ENCODE results near the gene UHRF1. TPM values are rescaled to one million over a fixed set of nuclear protein-coding genes. Genes with fewer than 3 reads are reported as not detected.

The UHRF1 gene
- total RNA-seq, 2 experiments from 2014 or later: 149 to 154 TPM

GRCh38 chr19:4984438-4984990, 75.2 kb downstream of the UHRF1 start:
- Mint-ChIP-seq H3K27ac (no peak overlapping the region), H3K27me3 (no peaks in the 10 kb centered on the region), H3K36me3 (no peaks in the 10 kb centered on the region), H3K9me3 (ENCODE audit: low read depth) (no peaks in the 10 kb centered on the region), H3K4me1 (peaks cover 11% of the 10 kb centered on the region), H3K4me3 (no peak overlapping the region)
- ATAC-seq: no peak
- DNase-seq: no peak
- CTCF ChIA-PET: no interaction called here

- Mint-ChIP-seq H3K4me1 (peaks cover 10% of the 10 kb centered on the region), H3K4me3 (no peak overlapping the region), H3K36me3 (no peaks in the 10 kb centered on the region), H3K9me3 (ENCODE audit: low read depth) (no peaks in the 10 kb centered on the region), H3K27ac (no peak overlapping the region), H3K27me3 (no peaks in the 10 kb centered on the region)
- no peak for DNase-seq
- CTCF ChIA-PET: no interaction called here
- no peak for ATAC-seq
Measured at GRCh38 chr19:4985551-4985991, 76.3 kb downstream of the UHRF1 start.

DNA sequence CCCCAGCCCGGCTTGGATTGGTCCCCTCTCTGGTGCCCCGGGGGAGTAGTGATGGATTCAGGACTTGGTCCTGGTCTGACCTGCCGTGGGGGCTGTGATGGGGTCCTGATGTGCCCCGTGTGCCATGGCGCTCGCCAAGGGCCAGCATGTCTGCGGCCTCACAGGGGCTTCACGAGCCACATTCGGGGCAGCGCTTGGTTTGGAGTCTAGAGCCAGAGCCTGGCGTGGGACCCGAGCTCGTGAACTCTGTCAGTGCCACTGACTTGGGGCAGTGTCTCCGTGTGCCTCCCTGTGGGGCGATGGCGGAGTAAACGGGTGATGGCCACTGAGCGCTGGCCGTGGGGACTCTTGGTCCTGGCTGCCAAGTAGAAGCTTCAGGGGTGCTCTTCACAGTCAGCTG, 76.8 kb downstream of the UHRF1 start:
- ATAC-seq (no peak), DNase-seq (no peak)
- CTCF ChIA-PET: no interaction called here
- no peak overlapping the region for H3K27ac Mint-ChIP-seq
- H3K36me3 Mint-ChIP-seq: no peaks in the 10 kb centered on the region
- H3K27me3 Mint-ChIP-seq: no peaks in the 10 kb centered on the region
- no peak overlapping the region for H3K4me3 Mint-ChIP-seq
- H3K4me1 Mint-ChIP-seq: peaks cover 8% of the 10 kb centered on the region
- no peaks in the 10 kb centered on the region for H3K9me3 Mint-ChIP-seq (ENCODE audit: low read depth)

GRCh38 chr19:4986471-4986891, 77.2 kb downstream of the UHRF1 start:
- DNase-seq: no peak
- Mint-ChIP-seq H3K27ac (no peak overlapping the region), H3K27me3 (no peaks in the 10 kb centered on the region), H3K9me3 (ENCODE audit: low read depth) (no peaks in the 10 kb centered on the region), H3K4me1 (peaks cover 8% of the 10 kb centered on the region), H3K36me3 (no peaks in the 10 kb centered on the region), H3K4me3 (no peak overlapping the region)
- CTCF ChIA-PET: interaction anchor here (0.6 kb wide), 1 partner anchor 354 kb away, joined by 3 read pairs; no protein-coding TSS in a partner anchor
- ATAC-seq: no peak

DNA sequence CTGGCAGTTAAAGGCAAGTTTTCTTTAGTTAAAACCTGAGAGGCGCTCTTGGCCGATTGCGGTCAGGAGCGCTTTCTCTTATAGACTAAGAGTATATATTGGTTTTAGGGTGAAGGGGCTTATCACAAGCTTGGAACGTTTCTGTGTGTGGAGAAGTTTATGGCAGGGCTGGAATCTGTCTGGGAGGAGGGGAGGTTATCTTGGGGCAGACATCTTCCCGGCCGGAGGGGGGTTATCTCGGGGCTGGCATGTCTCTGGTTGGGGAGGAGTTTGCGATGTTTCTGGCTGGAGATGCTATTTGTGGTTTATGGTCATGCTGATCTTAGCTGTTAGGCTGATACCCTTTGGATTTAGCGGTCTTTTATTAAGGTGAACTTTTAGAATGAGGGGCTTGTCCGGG, 78.0 kb downstream of the UHRF1 start:
- H3K36me3 Mint-ChIP-seq: peaks cover 3% of the 10 kb centered on the region
- H3K9me3 Mint-ChIP-seq (ENCODE audit: low read depth): no peaks in the 10 kb centered on the region
- DNase-seq (no peak), ATAC-seq (no peak)
- CTCF ChIA-PET: no interaction called here
- H3K4me1 Mint-ChIP-seq: peaks cover 6% of the 10 kb centered on the region
- H3K4me3 Mint-ChIP-seq: no peak overlapping the region
- H3K27ac Mint-ChIP-seq: no peak overlapping the region
- no peaks in the 10 kb centered on the region for H3K27me3 Mint-ChIP-seq

DNA sequence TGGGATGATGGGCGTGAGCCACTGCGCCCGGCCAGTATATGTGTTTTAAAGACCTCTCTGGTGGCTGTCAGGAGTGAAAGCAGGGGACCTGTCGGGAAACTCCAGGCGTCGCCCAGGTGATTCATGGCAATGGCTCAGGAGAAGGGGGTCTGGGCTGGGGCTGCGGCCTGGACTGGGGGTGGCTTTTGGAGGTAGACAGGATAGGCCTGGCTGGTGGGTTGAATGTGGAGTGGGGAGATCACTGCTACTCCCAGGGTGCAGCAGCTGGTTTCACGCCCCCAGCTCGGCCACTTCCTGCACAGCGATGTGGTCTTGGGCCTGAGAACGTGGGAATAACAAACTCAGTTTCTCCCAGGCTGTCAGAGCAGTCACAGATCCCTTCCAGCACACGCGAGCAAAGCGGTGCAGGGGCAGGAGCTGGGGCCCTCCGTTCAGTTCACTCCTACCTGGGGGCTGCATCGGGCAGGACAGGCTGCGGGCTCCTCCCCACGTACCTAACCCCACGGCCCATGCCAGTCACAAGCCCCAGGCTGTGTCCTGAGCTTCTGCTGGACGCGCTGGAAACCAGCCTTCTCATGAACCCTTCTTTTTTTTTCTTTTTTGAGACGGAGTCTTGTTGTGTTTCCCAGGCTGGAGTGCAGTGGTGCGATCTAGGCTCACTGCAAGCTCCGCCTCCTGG, 78.5 kb downstream of the UHRF1 start:
- Mint-ChIP-seq H3K9me3 (ENCODE audit: low read depth) (no peaks in the 10 kb centered on the region), H3K36me3 (peaks cover 4% of the 10 kb centered on the region), H3K4me1 (peaks cover 6% of the 10 kb centered on the region), H3K27ac (no peak overlapping the region), H3K27me3 (no peaks in the 10 kb centered on the region), H3K4me3 (no peak overlapping the region)
- CTCF ChIA-PET: interaction anchor here (1.0 kb wide), 1 partner anchor 14 kb away, joined by 3 read pairs; no protein-coding TSS in a partner anchor
- ATAC-seq: no peak
- DNase-seq: no peak

GRCh38 chr19:4988770-4989251, 79.5 kb downstream of the UHRF1 start:
- CTCF ChIA-PET: interaction anchor here (1.0 kb wide), 1 partner anchor 13 kb away, joined by 3 read pairs; no protein-coding TSS in a partner anchor

DNA sequence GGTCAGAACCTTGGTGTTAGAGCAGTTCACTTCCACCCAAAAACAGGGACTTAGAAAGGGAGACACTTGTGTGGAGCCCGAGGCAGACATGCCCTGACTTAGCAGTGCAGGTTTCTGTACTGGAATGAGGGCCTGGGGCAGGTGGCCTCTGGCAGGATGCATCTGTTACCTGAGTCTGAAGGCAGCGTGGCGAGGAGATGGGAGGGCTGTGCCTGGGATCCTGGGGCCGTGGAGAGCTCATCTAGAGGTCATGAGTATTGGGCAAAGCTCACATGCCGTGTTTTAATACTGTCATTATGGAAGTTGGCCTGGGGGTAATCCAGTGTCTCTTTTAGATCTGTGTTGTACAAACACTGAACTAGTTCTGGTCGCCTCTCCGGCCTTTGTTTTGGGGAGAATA, 81.0 kb downstream of the UHRF1 start:
- Mint-ChIP-seq H3K9me3 (ENCODE audit: low read depth) (no peaks in the 10 kb centered on the region), H3K4me3 (no peak overlapping the region), H3K36me3 (peaks cover 4% of the 10 kb centered on the region), H3K27me3 (no peaks in the 10 kb centered on the region), H3K27ac (no peak overlapping the region), H3K4me1 (peaks cover 7% of the 10 kb centered on the region)
- CTCF ChIA-PET: interaction anchor here (1.4 kb wide), 1 partner anchor 11 kb away, joined by 5 read pairs; no protein-coding TSS in a partner anchor
- no peak for ATAC-seq
- no peak for DNase-seq

More at GRCh38 chr19:4988770-4989251, 79.5 kb downstream of the UHRF1 start:
- peaks cover 7% of the 10 kb centered on the region for H3K4me1 Mint-ChIP-seq
- H3K27me3 Mint-ChIP-seq: no peaks in the 10 kb centered on the region
- ATAC-seq (no peak), DNase-seq (no peak)
- H3K4me3 Mint-ChIP-seq: no peak overlapping the region
- no peaks in the 10 kb centered on the region for H3K9me3 Mint-ChIP-seq (ENCODE audit: low read depth)
- peaks cover 4% of the 10 kb centered on the region for H3K36me3 Mint-ChIP-seq
- no peak overlapping the region for H3K27ac Mint-ChIP-seq

- CTCF ChIA-PET: no interaction called here
- no peak for DNase-seq
Measured at GRCh38 chr19:4991538-4991937, 82.2 kb downstream of the UHRF1 start.

DNA sequence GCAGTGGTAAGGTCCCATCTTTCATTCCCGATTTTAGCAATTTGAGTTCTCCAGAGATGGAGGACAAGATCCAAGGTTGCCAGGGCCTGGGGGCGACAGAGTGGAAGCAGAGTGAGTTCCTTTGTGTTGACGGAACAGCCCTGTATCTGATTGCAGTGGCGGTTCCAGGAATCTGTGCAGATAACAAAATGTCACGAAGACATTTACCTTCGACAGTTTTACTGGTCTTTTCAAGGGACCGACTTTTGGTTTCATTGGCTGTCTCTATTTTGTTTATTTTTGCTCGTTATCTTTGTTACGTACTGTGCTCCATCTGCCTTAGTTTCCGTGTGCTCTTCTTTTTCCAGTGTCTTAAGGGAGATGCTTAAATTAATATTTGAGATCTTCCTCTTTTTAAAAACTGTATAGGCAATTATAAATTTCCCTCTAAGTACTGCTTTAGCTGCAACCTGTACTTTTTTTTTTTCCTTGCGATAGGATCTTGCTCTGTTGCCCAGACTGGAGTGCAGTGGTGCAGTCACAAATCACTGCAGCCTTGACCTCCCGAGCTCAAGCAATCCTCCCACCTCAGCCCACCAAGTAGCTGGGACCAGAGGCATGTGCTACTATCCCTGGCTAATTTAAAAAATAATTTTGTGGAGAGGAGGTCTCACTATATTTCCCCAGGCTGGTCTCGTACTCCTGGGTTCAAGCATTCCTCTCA, 82.8 kb downstream of the UHRF1 start:
- Mint-ChIP-seq H3K27ac (no peak overlapping the region), H3K27me3 (no peaks in the 10 kb centered on the region), H3K9me3 (ENCODE audit: low read depth) (no peaks in the 10 kb centered on the region), H3K4me1 (peaks cover 7% of the 10 kb centered on the region), H3K4me3 (no peak overlapping the region), H3K36me3 (peaks cover 4% of the 10 kb centered on the region)
- CTCF ChIA-PET: no interaction called here
- ATAC-seq: no peak
- no peak for DNase-seq

More at GRCh38 chr19:4991538-4991937, 82.2 kb downstream of the UHRF1 start:
- H3K36me3 Mint-ChIP-seq: peaks cover 4% of the 10 kb centered on the region
- ATAC-seq: no peak
- H3K9me3 Mint-ChIP-seq (ENCODE audit: low read depth): no peaks in the 10 kb centered on the region
- H3K4me1 Mint-ChIP-seq: peaks cover 7% of the 10 kb centered on the region
- no peaks in the 10 kb centered on the region for H3K27me3 Mint-ChIP-seq
- H3K4me3 Mint-ChIP-seq: no peak overlapping the region
- H3K27ac Mint-ChIP-seq: no peak overlapping the region

GRCh38 chr19:4993683-4994082, 84.4 kb downstream of the UHRF1 start:
- Mint-ChIP-seq H3K4me1 (peaks cover 1% of the 10 kb centered on the region), H3K4me3 (no peak overlapping the region)

DNA sequence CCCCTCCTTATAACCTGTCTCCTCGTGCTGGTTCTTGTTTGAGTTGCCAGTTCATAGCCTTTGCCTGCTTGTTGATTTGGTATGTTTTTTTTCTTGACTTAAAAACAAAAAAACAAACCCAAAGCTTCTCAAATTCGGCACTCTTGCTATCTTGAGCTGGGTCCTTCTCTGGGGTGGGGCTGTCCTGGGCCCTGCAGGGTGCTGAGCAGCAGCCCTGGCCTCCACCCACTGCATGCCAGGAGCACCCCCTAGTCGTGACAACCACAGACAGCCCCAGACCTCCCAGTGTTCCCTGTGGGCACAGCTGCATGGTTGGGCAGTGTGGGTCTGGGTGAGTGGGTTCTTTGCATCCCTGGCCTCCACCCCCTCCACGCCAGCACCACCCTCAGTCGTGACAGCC, 87.4 kb downstream of the UHRF1 start:
- Mint-ChIP-seq H3K36me3 (peaks cover 4% of the 10 kb centered on the region), H3K27me3 (no peaks in the 10 kb centered on the region), H3K4me3 (no peak overlapping the region), H3K9me3 (ENCODE audit: low read depth) (no peaks in the 10 kb centered on the region), H3K4me1 (peaks cover 5% of the 10 kb centered on the region), H3K27ac (no peak overlapping the region)
- CTCF ChIA-PET: no interaction called here
- DNase-seq: no peak
- ATAC-seq: no peak

More at GRCh38 chr19:4993683-4994082, 84.4 kb downstream of the UHRF1 start:
- DNase-seq (no peak), ATAC-seq (no peak)
- peaks cover 4% of the 10 kb centered on the region for H3K36me3 Mint-ChIP-seq
- H3K9me3 Mint-ChIP-seq (ENCODE audit: low read depth): no peaks in the 10 kb centered on the region
- no peak overlapping the region for H3K27ac Mint-ChIP-seq
- CTCF ChIA-PET: no interaction called here
- no peaks in the 10 kb centered on the region for H3K27me3 Mint-ChIP-seq

GRCh38 chr19:4997297-4997696, 88.0 kb downstream of the UHRF1 start:
- Mint-ChIP-seq H3K4me3 (no peak overlapping the region), H3K27me3 (no peaks in the 10 kb centered on the region), H3K27ac (no peak overlapping the region), H3K4me1 (peaks cover 7% of the 10 kb centered on the region), H3K36me3 (peaks cover 2% of the 10 kb centered on the region), H3K9me3 (ENCODE audit: low read depth) (no peaks in the 10 kb centered on the region)
- DNase-seq: no peak
- CTCF ChIA-PET: no interaction called here
- no peak for ATAC-seq

Data from activated CD8-positive, alpha-beta memory T cell treated with anti-CD3 and anti-CD28 coated beads, Interleukin-2, amount 10 ng/mL, durations not matched to agents 7 days and 5 days (primary cell).